Embryonic facial prominence (tissue), 1 donor: ENCODE data around the gene ADCYAP1R1.
A peak's percentile ranks its signal among the peaks of the same experiment; 100 is the strongest.

Experiments
- DNase-seq: peaks from one replicate; pipeline ENCODE4 v3.0.0-alpha.2; 2016; ENCODE audit errors: extremely low spot score

Gene ADCYAP1R1

GRCh38 chr7:31106303-31107105 lies 54.4 kb downstream of the ADCYAP1R1 start:
- DNase-seq, result no peak

DNA sequence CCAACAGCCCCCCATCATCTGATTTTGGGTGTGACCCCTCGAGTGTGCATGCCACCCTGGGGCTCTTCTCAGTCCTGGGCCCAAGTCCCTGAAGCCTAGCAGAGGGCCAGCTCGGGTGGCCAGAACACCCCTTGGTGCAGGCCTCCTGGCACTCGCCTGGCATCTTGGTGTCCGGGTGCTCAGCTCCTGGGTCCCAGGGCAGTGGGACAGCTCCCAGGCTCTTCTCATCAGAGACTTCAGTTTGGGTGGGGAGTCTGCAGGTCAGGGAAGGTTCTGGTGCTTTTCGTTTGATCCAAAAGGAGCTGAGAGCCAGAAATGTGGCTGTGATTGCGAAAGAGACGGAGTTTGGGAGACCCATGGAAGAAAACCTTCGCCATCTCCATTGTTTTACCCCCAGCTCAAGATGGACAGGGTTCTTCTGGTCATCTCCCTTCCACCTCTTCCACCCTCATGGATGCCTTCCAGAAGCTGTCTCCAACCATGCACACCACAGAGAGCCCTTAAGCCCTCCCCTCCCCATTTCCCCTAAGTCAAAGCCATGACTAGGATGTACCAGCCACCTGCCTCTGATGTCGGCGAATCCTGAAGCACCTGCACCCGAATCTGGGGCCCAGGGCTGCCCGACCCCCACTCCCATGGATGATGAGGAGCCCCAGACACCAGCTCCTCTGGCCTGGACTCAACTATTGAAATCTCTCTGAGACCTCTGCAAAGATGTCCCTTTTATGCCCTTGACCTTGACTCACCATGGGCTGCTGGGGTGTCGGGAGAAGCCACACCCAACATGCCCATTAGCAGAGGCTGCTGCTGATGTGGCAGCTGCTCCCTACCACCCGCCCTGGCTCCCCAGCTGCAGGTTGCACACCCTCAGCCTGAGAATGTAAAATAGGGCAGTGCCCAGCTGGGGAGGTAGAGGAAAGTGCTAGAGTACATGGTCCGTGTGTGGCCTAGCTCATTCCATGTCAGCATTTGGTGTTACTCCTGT lies 55.3 kb downstream of the ADCYAP1R1 start:
- no peak for DNase-seq

- DNase-seq, result no peak
Observed at GRCh38 chr7:31108097-31108657, 56.1 kb downstream of the ADCYAP1R1 start.

- no peak for DNase-seq
Observed at GRCh38 chr7:31109751-31110150, 57.6 kb downstream of the ADCYAP1R1 start.

GRCh38 chr7:31110331-31111108 lies 58.4 kb downstream of the ADCYAP1R1 start:
- DNase-seq, result no peak

GRCh38 chr7:31111109-31111451 lies 59.0 kb downstream of the ADCYAP1R1 start:
- DNase-seq, result no peak

GRCh38 chr7:31113660-31114059 lies 61.6 kb downstream of the ADCYAP1R1 start:
- no peak for DNase-seq

- DNase-seq, result peak; percentile 19
Observed at GRCh38 chr7:31114593-31115343, 62.7 kb downstream of the ADCYAP1R1 start.

GRCh38 chr7:31116615-31117014 lies 64.5 kb downstream of the ADCYAP1R1 start:
- no peak for DNase-seq

GRCh38 chr7:31119249-31119648 lies 67.1 kb downstream of the ADCYAP1R1 start:
- DNase-seq, result no peak

- DNase-seq, result no peak
Observed at GRCh38 chr7:31120800-31121513, 68.8 kb downstream of the ADCYAP1R1 start.

DNA sequence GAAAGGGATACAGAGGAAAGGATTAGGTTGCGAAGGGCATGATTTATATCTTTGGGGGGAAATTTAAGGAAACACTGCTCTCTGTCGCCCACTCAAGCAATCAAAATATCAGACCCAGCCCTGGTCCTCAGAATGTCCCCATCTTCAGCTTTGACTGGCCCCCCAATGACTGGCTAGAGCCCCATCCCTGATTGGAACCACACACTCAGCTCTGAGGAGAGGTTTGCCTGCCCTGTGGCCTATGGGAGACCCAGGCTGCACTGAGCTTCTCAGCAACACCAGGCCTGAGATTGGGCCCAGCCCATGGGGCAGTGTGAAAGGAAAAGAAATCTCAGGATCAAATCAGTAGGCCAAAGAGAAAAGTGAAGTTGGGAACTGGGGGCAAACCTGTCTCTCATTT lies 69.5 kb downstream of the ADCYAP1R1 start:
- no peak for DNase-seq

DNA sequence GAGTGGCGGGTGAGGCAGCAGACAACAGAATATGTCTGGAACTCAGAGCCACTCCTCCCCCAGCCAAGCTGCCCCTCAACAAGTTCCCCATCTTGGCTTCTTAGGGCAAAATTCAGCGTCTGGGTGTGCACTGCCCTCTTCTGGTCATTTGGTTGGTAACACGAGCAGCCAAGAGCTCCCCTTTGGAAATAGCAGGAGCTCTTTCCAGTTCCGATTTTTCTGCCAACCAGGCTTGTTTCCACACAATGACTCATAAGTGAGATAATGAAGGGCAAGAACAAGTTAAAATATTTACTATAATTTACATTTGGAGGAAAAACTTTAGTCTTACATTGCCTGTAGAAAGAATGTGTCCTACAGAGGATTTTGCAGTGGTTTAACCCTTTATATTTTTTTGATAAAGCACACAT lies 70.5 kb downstream of the ADCYAP1R1 start:
- DNase-seq, result peak; percentile 37

GRCh38 chr7:31123321-31123720 lies 71.2 kb downstream of the ADCYAP1R1 start:
- no peak for DNase-seq

DNA sequence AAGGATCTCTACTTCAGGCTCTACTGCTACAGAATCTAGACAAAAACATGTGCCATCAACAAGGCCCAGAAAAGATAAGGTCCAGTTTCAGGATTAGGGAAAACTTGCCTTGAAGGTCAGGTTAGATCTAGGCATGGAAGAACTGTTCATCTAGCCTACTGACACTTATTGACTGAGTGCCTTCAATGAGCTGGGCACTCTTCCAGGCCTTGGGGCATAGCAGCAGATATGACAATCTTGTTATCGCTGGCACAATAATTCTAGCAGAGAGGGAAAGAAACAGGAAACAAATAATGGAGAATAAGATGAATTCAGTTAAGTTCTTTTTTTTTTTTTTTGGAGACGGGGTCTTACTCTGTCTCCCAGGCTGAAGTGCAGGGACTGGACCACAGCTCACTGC lies 71.6 kb downstream of the ADCYAP1R1 start:
- no peak for DNase-seq

GRCh38 chr7:31125171-31125570 lies 73.1 kb downstream of the ADCYAP1R1 start:
- no peak for DNase-seq

- no peak for DNase-seq
Observed at GRCh38 chr7:31126976-31127375, 74.9 kb downstream of the ADCYAP1R1 start.

DNA sequence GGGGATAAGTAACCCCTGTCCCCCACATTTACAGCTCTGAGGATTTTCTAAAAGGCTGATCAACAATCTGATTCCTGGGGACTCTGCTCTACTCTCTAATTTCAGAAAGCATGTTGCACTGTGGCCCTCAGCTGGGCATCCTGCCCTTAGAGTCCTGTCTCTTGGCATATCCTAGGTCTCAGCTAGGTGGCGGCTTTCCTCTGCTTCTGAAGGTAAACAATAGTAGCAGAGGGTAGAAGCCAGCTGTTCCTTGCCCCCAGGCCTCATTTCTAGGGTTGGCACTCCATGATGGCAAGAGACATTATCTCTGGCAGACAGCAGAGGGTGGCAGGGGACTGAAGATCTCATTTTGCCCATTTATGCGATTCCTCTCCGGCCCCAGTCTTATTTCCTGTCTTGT lies 77.0 kb downstream of the ADCYAP1R1 start:
- DNase-seq, result no peak

- no peak for DNase-seq
Observed at GRCh38 chr7:31133497-31133896, 81.4 kb downstream of the ADCYAP1R1 start.
